WERI-Rb-1 (cell line): ENCODE data around the gene NECTIN4.
A peak's percentile ranks its signal among the peaks of the same experiment; 100 is the strongest.

ENCODE experiments used
- DNase-seq: peaks from one replicate; pipeline ENCODE4 v3.0.0-alpha.2; 2020
- H3K27ac ChIP-seq: fragments of 250-450 bp; sonication (Bioruptor Pico); 2 replicates; pipeline ENCODE4 v1.5.1; 2020; ENCODE audit warnings: mild to moderate bottlenecking, moderate library complexity
- H3K27me3 ChIP-seq: fragments of 250-450 bp; sonication (Bioruptor Pico); 2 replicates; pipeline ENCODE4 v1.5.1; 2021; ENCODE audit warnings: mild to moderate bottlenecking, low read depth, moderate library complexity; ENCODE audit not compliant: insufficient read depth, severe bottlenecking
- H3K36me3 ChIP-seq: fragments of 250-450 bp; sonication (Bioruptor Pico); 2 replicates; pipeline ENCODE4 v1.5.1; 2020; ENCODE audit warnings: mild to moderate bottlenecking, moderate library complexity
- H3K4me3 ChIP-seq: 2 replicates; pipeline ENCODE4 v1.5.1; 2011; ENCODE audit warnings: low read depth, mild to moderate bottlenecking, control low read depth, low read length
- H3K9me3 ChIP-seq: fragments of 250-450 bp; sonication (Bioruptor Pico); 2 replicates; pipeline ENCODE4 v1.5.1; 2021; ENCODE audit warnings: mild to moderate bottlenecking, moderate library complexity; ENCODE audit not compliant: severe bottlenecking
- TF ChIP-seq, protein P1 (sequence below): IDR thresholded peaks from 2 replicates; pipeline ENCODE4 v1.5.1; 2011; ENCODE audit warnings: low read depth, mild to moderate bottlenecking, control low read depth, inconsistent platforms, low read length

NECTIN4 gene

DNA sequence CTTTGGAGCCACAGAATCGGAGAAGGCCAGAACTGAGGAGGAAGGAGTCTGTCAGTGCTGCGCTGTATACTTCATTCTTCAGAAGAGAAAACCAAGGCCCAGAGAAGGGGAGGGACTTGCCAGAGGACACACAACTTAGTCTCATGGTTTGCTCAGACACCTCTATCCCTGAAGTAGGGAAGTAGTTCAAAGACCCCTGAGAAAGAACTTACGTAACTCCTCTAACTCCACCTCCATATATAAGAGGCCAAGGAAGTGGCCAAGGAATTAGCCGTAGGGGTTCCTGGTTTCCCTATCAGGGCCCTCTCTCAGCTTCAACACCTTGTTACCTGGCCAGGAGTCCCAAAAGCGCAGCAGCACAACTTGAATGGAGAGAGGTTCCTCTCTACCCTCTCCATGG, 580 bp upstream of the NECTIN4 start:
- TF ChIP-seq, protein P1, sequence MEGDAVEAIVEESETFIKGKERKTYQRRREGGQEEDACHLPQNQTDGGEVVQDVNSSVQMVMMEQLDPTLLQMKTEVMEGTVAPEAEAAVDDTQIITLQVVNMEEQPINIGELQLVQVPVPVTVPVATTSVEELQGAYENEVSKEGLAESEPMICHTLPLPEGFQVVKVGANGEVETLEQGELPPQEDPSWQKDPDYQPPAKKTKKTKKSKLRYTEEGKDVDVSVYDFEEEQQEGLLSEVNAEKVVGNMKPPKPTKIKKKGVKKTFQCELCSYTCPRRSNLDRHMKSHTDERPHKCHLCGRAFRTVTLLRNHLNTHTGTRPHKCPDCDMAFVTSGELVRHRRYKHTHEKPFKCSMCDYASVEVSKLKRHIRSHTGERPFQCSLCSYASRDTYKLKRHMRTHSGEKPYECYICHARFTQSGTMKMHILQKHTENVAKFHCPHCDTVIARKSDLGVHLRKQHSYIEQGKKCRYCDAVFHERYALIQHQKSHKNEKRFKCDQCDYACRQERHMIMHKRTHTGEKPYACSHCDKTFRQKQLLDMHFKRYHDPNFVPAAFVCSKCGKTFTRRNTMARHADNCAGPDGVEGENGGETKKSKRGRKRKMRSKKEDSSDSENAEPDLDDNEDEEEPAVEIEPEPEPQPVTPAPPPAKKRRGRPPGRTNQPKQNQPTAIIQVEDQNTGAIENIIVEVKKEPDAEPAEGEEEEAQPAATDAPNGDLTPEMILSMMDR, result no peak
- DNase-seq, result no peak
- Histone ChIP-seq H3K27ac (no peak overlapping the region), H3K9me3 (no peaks in the 10 kb centered on the region), H3K4me3 (no peak overlapping the region), H3K36me3 (no peaks in the 10 kb centered on the region), H3K27me3 (peaks cover 3% of the 10 kb centered on the region)

DNA sequence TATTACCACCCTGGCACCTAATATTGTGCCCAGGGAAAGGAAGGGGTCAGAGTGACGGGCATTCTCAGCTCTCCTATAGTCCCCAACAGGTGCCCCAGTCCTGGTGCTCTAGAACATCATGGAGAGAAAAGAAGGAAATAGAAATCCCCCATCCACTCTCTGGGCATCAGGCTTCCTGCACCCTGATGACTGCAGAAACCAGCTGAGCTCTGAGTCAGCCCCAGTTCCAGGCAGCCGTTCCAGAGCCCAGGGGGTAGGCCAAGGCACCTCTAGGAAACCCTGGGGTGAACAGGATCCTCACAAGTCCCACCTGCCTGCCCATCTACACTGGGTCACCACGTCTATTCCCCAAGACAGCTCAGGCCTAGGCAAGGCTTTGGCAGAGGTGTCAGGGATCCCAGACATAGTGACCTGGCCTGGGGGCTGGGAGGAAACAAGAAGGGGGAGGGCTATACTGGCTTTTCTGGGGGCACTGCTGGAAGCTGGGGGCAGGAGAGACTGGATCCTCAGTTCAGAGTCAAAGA, 709 bp downstream of the NECTIN4 start:
- no peaks in the 10 kb centered on the region for H3K27me3 ChIP-seq
- TF ChIP-seq, protein P1, result no peak
- no peaks in the 10 kb centered on the region for H3K36me3 ChIP-seq
- no peak overlapping the region for H3K4me3 ChIP-seq
- no peak overlapping the region for H3K27ac ChIP-seq
- DNase-seq, result no peak
- no peaks in the 10 kb centered on the region for H3K9me3 ChIP-seq

DNA sequence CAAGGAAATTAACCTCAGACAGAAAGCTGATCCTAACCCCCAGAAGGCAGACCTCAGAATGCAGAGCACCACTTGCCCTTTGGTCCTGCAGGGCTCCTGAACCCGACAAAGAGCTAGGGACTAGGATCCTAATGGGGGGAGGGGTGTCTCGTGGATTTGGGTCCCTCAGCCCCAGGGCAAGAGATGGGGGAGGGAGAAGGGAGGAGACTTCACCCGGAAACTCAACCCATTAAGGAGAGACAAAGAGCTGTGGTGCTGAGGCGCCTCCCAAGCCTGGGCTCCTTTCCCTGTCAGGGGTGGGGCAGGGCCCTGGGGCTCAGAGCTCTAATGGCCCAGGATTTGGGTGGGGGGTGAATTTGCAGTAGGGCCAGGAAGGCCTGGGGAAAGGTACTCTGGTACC, 2.9 kb downstream of the NECTIN4 start:
- Histone ChIP-seq H3K27me3 (no peaks in the 10 kb centered on the region), H3K36me3 (no peaks in the 10 kb centered on the region), H3K27ac (no peak overlapping the region), H3K9me3 (no peaks in the 10 kb centered on the region), H3K4me3 (no peak overlapping the region)
- no peak for DNase-seq
- TF ChIP-seq, protein P1, result no peak

DNA sequence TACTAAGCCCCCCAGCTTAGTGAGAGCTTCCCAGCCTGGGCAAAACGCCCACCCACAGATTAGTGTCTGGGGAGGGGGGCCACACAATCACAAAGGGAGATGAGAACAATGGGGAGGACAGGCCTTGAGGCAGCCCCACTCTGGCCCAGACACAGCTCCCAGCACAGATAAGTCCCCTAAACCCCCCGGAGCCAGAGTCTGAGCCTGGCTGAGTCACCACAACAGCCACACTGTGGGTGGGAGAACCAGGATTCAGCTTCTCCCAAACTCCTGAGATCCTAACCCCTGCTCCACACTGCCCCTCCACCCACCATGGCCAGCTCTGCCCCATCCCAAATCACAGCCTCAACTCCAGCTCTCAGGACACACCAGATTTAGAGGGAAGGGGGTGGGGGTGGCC, 4.2 kb downstream of the NECTIN4 start:
- H3K9me3 ChIP-seq, result no peaks in the 10 kb centered on the region
- H3K27ac ChIP-seq, result peak overlapping the region; percentile 56
- TF ChIP-seq, protein P1, result no peak
- DNase-seq, result peak; percentile 78
- no peaks in the 10 kb centered on the region for H3K27me3 ChIP-seq
- no peaks in the 10 kb centered on the region for H3K36me3 ChIP-seq
- no peak overlapping the region for H3K4me3 ChIP-seq

DNA sequence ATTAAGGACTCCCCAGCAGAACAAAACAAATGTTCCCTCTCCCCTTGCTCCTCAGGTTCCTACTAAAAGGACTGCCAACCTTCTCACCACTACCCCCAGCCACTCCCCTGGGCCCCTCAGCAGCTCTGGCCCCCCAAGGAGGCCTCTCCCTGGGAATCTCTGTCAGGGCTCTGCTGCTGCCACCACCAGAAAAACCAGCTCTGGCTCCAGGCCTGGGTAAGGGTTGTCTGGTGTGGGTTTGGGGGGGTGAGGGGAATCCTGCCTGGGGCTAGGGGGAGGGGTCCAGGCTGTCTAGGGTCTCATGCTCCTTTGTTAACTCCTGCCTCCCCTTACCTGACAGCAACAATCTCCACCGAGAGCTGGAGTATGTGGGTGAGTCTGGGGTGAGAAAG, 4.8 kb downstream of the NECTIN4 start:
- Histone ChIP-seq H3K4me3 (no peak overlapping the region), H3K36me3 (no peaks in the 10 kb centered on the region), H3K27me3 (no peaks in the 10 kb centered on the region), H3K9me3 (no peaks in the 10 kb centered on the region), H3K27ac (peak overlapping the region; percentile 56)
- TF ChIP-seq, protein P1, result no peak
- DNase-seq, result no peak
